Smooth muscle cell (in vitro differentiated cells): ENCODE results near the gene TMEM235. TPM values are rescaled to one million over a fixed set of nuclear protein-coding genes. Genes with fewer than 3 reads are reported as not detected.
A peak's percentile ranks its signal among the peaks of the same experiment; 100 is the strongest.

ENCODE experiments used
- DNase-seq: peaks from one replicate; lab custom pipeline; 2025; ENCODE audit not compliant: unreplicated experiment; lab: John Stamatoyannopoulos, UW
- H2AFZ ChIP-seq: fragments of 200-600 bp; sonication (generic); 2 replicates; pipeline ENCODE4 v1.6.0; 2016; ENCODE audit warnings: antibody characterized with exemption, low read depth, mild to moderate bottlenecking
- H3F3A ChIP-seq: fragments of 200-600 bp; sonication (generic); 2 replicates; pipeline ENCODE4 v1.6.0; 2017; ENCODE audit warnings: antibody characterized with exemption, low read depth
- H3K27ac ChIP-seq: fragments of 200-600 bp; sonication (generic); 2 replicates; pipeline ENCODE4 v1.5.1; 2016; ENCODE audit warnings: low read depth, mild to moderate bottlenecking
- H3K27me3 ChIP-seq: fragments of 200-600 bp; sonication (generic); 2 replicates; pipeline ENCODE4 v1.6.1; 2016; ENCODE audit warnings: low read depth, mild to moderate bottlenecking
- H3K36me3 ChIP-seq: fragments of 200-600 bp; sonication (generic); 2 replicates; pipeline ENCODE4 v1.5.1; 2016; ENCODE audit warnings: low read depth
- H3K4me1 ChIP-seq: fragments of 200-600 bp; sonication (generic); 2 replicates; pipeline ENCODE4 v1.5.1; 2016; ENCODE audit warnings: low read depth
- H3K4me2 ChIP-seq: fragments of 200-600 bp; sonication (generic); 2 replicates; pipeline ENCODE4 v1.6.0; 2016; ENCODE audit warnings: mild to moderate bottlenecking
- H3K4me3 ChIP-seq: fragments of 200-600 bp; sonication (generic); 2 replicates; pipeline ENCODE4 v1.5.1; 2016; ENCODE audit warnings: mild to moderate bottlenecking
- H3K79me2 ChIP-seq: fragments of 200-600 bp; sonication (generic); 2 replicates; pipeline ENCODE4 v1.6.0; 2016; ENCODE audit warnings: low read depth, mild to moderate bottlenecking
- H3K9ac ChIP-seq: fragments of 200-600 bp; sonication (generic); 2 replicates; pipeline ENCODE4 v1.6.0; 2016; ENCODE audit warnings: low read depth
- H3K9me3 ChIP-seq: fragments of 200-600 bp; sonication (generic); replicated peaks from 2 replicates; pipeline ENCODE4 v1.5.1; 2016; ENCODE audit warnings: low read depth
- H4K20me1 ChIP-seq: fragments of 200-600 bp; sonication (generic); 2 replicates; pipeline ENCODE4 v1.6.0; 2016; ENCODE audit warnings: low read depth
- CTCF ChIP-seq: fragments of 200-600 bp; sonication (generic); IDR thresholded peaks from 2 replicates; pipeline ENCODE4 v1.5.1; 2017; ENCODE audit warnings: borderline replicate concordance, mild to moderate bottlenecking, antibody characterized with exemption; ENCODE audit not compliant: insufficient read depth, poor library complexity, severe bottlenecking
- WGBS: methylation state at CpG from one replicate; pipeline ENCODE4 v1.1.7; 2016; ENCODE audit warnings: low lambda C conversion rate; 5-methylcytosine and 5-hydroxymethylcytosine counted together
- polyA plus RNA-seq: library from polyadenylated mRNA; unstranded; fragments of >200 nt; fragmentation: Nextera tagmentation; extraction: Ambion mirVana; gene quantifications from 2 replicates; pipeline ENCODE4 v1.2.1, GENCODE V29; 2016
- total RNA-seq: library from RNA; depleted of rRNA; stranded (reverse); fragments of >200 nt; gene quantifications from 2 replicates; pipeline ENCODE4 v1.2.3, GENCODE V29; 2014

The TMEM235 gene
- total and polyA plus RNA-seq, 2 experiments from 2014 or later: not detected

- Histone ChIP-seq H3K79me2 (no peaks in the 10 kb centered on the region), H3K9me3 (no peaks in the 10 kb centered on the region), H2AFZ (no peak overlapping the region), H3K27ac (peak overlapping the region; percentile 9), H3F3A (peaks cover 10% of the 10 kb centered on the region), H3K4me1 (no peaks in the 10 kb centered on the region), H3K4me2 (no peak overlapping the region), H3K9ac (no peak overlapping the region), H3K27me3 (no peaks in the 10 kb centered on the region), H3K36me3 (no peaks in the 10 kb centered on the region), H4K20me1 (no peaks in the 10 kb centered on the region), H3K4me3 (no peak overlapping the region)
- no peak for TF ChIP-seq CTCF
- WGBS: 91% methylated on average over 5 of the region's 5 CpGs
- no peak for DNase-seq
Measured at GRCh38 chr17:78196716-78197115, 34.7 kb upstream of the TMEM235 start.

DNA sequence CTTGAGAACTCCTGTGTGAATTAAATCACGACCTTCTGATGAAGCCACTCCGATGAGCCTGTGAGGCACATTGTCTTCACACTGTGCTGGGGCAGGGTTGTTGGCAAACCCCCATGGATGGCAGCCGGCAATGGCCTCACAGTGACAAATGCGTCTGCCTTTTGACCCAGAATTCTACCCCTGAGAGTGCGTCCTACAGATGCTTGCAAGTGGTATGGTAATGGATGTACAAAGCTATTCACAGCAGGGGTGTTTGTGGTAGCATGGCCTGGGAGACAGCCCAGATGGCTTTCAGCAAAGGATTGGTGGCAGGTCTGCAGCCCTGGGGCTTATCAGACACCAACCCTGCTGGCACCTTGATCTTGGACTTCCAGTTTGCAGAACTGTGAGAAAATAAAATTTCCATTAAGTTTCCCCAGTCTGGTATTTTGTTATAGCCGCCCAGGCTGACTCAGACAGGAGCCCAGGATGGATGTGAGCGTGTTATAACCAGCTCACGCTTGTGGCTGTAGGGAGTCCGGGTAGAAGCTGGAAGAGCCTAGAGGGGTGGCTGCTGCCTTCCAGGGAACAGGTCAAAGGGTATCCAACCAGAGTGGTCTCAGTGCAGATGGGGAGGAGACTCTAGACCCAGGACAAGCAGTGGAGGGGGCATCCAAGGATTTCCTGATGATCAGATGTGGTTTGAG is 34.1 kb upstream of the TMEM235 start:
- Histone ChIP-seq H3K4me2 (no peak overlapping the region), H3K4me1 (no peaks in the 10 kb centered on the region), H3K27me3 (no peaks in the 10 kb centered on the region), H3K79me2 (no peaks in the 10 kb centered on the region), H3K4me3 (no peak overlapping the region), H3K27ac (peak overlapping the region; percentile 82), H2AFZ (no peak overlapping the region), H3K9ac (no peak overlapping the region), H3K36me3 (no peaks in the 10 kb centered on the region), H3F3A (peaks cover 10% of the 10 kb centered on the region), H3K9me3 (no peaks in the 10 kb centered on the region), H4K20me1 (no peaks in the 10 kb centered on the region)
- no peak for DNase-seq
- TF ChIP-seq CTCF: no peak
- 67% methylated on average over 9 of the region's 9 CpGs for WGBS

GRCh38 chr17:78200451-78200850 is 31.0 kb upstream of the TMEM235 start:
- TF ChIP-seq CTCF: no peak
- H3K36me3 ChIP-seq: no peaks in the 10 kb centered on the region
- H3K27me3 ChIP-seq: no peaks in the 10 kb centered on the region
- H4K20me1 ChIP-seq: no peaks in the 10 kb centered on the region
- 83% methylated on average over 6 of the region's 6 CpGs for WGBS
- H2AFZ ChIP-seq: no peak overlapping the region
- no peaks in the 10 kb centered on the region for H3K4me1 ChIP-seq
- no peak overlapping the region for H3K27ac ChIP-seq
- H3K4me2 ChIP-seq: no peak overlapping the region
- H3F3A ChIP-seq: peaks cover 10% of the 10 kb centered on the region
- DNase-seq: no peak
- no peak overlapping the region for H3K4me3 ChIP-seq
- no peaks in the 10 kb centered on the region for H3K9me3 ChIP-seq
- no peak overlapping the region for H3K9ac ChIP-seq
- H3K79me2 ChIP-seq: no peaks in the 10 kb centered on the region

DNA sequence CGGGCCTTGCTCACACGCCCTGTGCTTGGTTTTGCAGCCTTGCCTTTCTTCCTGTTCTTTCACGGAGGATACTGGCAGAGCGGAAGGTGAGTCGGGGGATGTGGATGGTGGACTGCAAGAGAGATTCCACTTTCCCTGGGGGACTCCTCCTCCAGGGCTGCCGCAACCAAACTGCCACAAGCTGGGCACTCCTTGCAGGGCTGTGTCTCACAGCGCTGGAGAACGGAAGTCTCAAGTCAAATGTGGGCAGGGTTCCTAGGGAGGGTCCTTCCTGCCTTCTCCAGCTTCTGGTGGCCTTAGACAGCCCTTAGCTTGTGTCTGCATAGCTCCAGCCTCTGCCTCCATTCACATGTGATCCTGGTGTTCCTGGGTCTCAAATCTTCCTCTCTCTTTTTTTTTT is 28.8 kb upstream of the TMEM235 start:
- WGBS: 96% methylated on average over 8 of the region's 8 CpGs
- Histone ChIP-seq H3F3A (peaks cover 7% of the 10 kb centered on the region), H3K4me3 (no peak overlapping the region), H3K4me1 (no peaks in the 10 kb centered on the region), H3K27ac (no peak overlapping the region), H3K27me3 (no peaks in the 10 kb centered on the region), H3K79me2 (no peaks in the 10 kb centered on the region), H2AFZ (no peak overlapping the region), H3K36me3 (no peaks in the 10 kb centered on the region), H3K9ac (no peak overlapping the region), H3K9me3 (no peaks in the 10 kb centered on the region), H3K4me2 (no peak overlapping the region), H4K20me1 (no peaks in the 10 kb centered on the region)
- TF ChIP-seq CTCF: no peak
- DNase-seq: no peak
